ENCODE results near the gene MCOLN2.

MCOLN2 gene

GRCh38 chr1:84928979-84929378, 67.9 kb downstream of the MCOLN2 start:
- no peak for TF ChIP-seq PPARA (CRISPR knock-in tag; IDR thresholded peaks at IDR 0.05; ENCODE audit: borderline replicate concordance)
- TF ChIP-seq, protein P1, sequence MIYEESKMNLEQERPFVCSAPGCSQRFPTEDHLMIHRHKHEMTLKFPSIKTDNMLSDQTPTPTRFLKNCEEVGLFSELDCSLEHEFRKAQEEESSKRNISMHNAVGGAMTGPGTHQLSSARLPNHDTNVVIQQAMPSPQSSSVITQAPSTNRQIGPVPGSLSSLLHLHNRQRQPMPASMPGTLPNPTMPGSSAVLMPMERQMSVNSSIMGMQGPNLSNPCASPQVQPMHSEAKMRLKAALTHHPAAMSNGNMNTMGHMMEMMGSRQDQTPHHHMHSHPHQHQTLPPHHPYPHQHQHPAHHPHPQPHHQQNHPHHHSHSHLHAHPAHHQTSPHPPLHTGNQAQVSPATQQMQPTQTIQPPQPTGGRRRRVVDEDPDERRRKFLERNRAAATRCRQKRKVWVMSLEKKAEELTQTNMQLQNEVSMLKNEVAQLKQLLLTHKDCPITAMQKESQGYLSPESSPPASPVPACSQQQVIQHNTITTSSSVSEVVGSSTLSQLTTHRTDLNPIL (CRISPR knock-in tag; IDR thresholded peaks at IDR 0.05; ENCODE audit: low read depth), result no peak
- no peak for TF ChIP-seq SNAI2 (CRISPR knock-in tag; IDR thresholded peaks at IDR 0.05)
- TF ChIP-seq, protein P2, sequence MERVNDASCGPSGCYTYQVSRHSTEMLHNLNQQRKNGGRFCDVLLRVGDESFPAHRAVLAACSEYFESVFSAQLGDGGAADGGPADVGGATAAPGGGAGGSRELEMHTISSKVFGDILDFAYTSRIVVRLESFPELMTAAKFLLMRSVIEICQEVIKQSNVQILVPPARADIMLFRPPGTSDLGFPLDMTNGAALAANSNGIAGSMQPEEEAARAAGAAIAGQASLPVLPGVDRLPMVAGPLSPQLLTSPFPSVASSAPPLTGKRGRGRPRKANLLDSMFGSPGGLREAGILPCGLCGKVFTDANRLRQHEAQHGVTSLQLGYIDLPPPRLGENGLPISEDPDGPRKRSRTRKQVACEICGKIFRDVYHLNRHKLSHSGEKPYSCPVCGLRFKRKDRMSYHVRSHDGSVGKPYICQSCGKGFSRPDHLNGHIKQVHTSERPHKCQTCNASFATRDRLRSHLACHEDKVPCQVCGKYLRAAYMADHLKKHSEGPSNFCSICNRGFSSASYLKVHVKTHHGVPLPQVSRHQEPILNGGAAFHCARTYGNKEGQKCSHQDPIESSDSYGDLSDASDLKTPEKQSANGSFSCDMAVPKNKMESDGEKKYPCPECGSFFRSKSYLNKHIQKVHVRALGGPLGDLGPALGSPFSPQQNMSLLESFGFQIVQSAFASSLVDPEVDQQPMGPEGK (CRISPR knock-in tag; IDR thresholded peaks at IDR 0.05; ENCODE audit: borderline replicate concordance), result no peak
- no peak for TF ChIP-seq ZC3H10 (CRISPR knock-in tag; IDR thresholded peaks at IDR 0.05)
- no peak for TF ChIP-seq BACH2 (CRISPR knock-in tag; IDR thresholded peaks at IDR 0.05; ENCODE audit: borderline replicate concordance)
- TF ChIP-seq TOX (CRISPR knock-in tag; IDR thresholded peaks at IDR 0.05; ENCODE audit: borderline replicate concordance), result no peak
- TF ChIP-seq ZFP30 (CRISPR knock-in tag; IDR thresholded peaks at IDR 0.05), result no peak
- no peak for TF ChIP-seq RARB (CRISPR knock-in tag; IDR thresholded peaks at IDR 0.05)
- TF ChIP-seq OSR1 (CRISPR knock-in tag; IDR thresholded peaks at IDR 0.05), result no peak
- no peak for TF ChIP-seq ZNF8 (CRISPR knock-in tag; IDR thresholded peaks at IDR 0.05)
- no peak for TF ChIP-seq ARNTL (CRISPR knock-in tag; IDR thresholded peaks at IDR 0.05; ENCODE audit: borderline replicate concordance, low read depth)
- no peak for ATAC-seq

- TF ChIP-seq, protein P1 (CRISPR knock-in tag; IDR thresholded peaks at IDR 0.05; ENCODE audit: low read depth), result no peak
- TF ChIP-seq ZNF70 (CRISPR knock-in tag; IDR thresholded peaks at IDR 0.05) (no peak), ZFP3 (CRISPR knock-in tag; IDR thresholded peaks at IDR 0.05) (no peak), SNAI2 (CRISPR knock-in tag; IDR thresholded peaks at IDR 0.05) (no peak), PPARA (CRISPR knock-in tag; IDR thresholded peaks at IDR 0.05; ENCODE audit: borderline replicate concordance) (no peak), ZC3H10 (CRISPR knock-in tag; IDR thresholded peaks at IDR 0.05) (no peak), ESRRG (CRISPR knock-in tag; IDR thresholded peaks at IDR 0.05) (no peak), TOX (CRISPR knock-in tag; IDR thresholded peaks at IDR 0.05; ENCODE audit: borderline replicate concordance) (no peak), ARNTL (CRISPR knock-in tag; IDR thresholded peaks at IDR 0.05; ENCODE audit: borderline replicate concordance, low read depth) (no peak), BACH2 (CRISPR knock-in tag; IDR thresholded peaks at IDR 0.05; ENCODE audit: borderline replicate concordance) (no peak), ISL1 (CRISPR knock-in tag; IDR thresholded peaks at IDR 0.05) (no peak), CSDC2 (CRISPR knock-in tag; IDR thresholded peaks at IDR 0.05) (no peak), CSRNP3 (CRISPR knock-in tag; IDR thresholded peaks at IDR 0.05) (no peak), RARB (CRISPR knock-in tag; IDR thresholded peaks at IDR 0.05) (no peak), TCF4 (CRISPR knock-in tag; IDR thresholded peaks at IDR 0.05; ENCODE audit: borderline replicate concordance) (no peak)
- TF ChIP-seq, protein P2 (CRISPR knock-in tag; IDR thresholded peaks at IDR 0.05; ENCODE audit: borderline replicate concordance), result no peak
- TF ChIP-seq, protein P3, sequence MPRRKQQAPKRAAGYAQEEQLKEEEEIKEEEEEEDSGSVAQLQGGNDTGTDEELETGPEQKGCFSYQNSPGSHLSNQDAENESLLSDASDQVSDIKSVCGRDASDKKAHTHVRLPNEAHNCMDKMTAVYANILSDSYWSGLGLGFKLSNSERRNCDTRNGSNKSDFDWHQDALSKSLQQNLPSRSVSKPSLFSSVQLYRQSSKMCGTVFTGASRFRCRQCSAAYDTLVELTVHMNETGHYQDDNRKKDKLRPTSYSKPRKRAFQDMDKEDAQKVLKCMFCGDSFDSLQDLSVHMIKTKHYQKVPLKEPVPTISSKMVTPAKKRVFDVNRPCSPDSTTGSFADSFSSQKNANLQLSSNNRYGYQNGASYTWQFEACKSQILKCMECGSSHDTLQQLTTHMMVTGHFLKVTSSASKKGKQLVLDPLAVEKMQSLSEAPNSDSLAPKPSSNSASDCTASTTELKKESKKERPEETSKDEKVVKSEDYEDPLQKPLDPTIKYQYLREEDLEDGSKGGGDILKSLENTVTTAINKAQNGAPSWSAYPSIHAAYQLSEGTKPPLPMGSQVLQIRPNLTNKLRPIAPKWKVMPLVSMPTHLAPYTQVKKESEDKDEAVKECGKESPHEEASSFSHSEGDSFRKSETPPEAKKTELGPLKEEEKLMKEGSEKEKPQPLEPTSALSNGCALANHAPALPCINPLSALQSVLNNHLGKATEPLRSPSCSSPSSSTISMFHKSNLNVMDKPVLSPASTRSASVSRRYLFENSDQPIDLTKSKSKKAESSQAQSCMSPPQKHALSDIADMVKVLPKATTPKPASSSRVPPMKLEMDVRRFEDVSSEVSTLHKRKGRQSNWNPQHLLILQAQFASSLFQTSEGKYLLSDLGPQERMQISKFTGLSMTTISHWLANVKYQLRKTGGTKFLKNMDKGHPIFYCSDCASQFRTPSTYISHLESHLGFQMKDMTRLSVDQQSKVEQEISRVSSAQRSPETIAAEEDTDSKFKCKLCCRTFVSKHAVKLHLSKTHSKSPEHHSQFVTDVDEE (CRISPR knock-in tag; IDR thresholded peaks at IDR 0.05), result no peak
- no peak for ATAC-seq
These were observed 73.6 kb downstream of the MCOLN2 start for GRCh38 chr1:84923317-84923716.

Data from SK-N-SH treated with all-trans-retinoic acid at 6 μM for 48 hours (cell line).